Islet of Langerhans (tissue), 1 donor: ENCODE results near the gene BLOC1S4.
A peak's percentile ranks its signal among the peaks of the same experiment; 100 is the strongest.
"Not testable (repeated sequence)": the region's sequence is repeated elsewhere in the genome, so short reads cannot be mapped to it uniquely, and the experiment has no call there.

Experiments
- FAIRE-seq: peaks from one replicate; lab custom pipeline; 2011; peaks lifted over from hg19 to GRCh38; lab: Jason Lieb, UNC

Gene BLOC1S4

GRCh38 chr4:6716018-6716911 is at the start of gene BLOC1S4:
TSS of gene BLOC1S4 (plus strand) at chr4:6716174. CDS start at chr4:6716210, 36 bp downstream.
- FAIRE-seq, result no peak

GRCh38 chr4:6668391-6668790 is 47.6 kb upstream of the BLOC1S4 start:
- FAIRE-seq, result no peak

GRCh38 chr4:6671648-6672047 is 44.3 kb upstream of the BLOC1S4 start:
- FAIRE-seq, result no peak

- no peak for FAIRE-seq
Observed at GRCh38 chr4:6672131-6672530, 43.8 kb upstream of the BLOC1S4 start.

GRCh38 chr4:6672541-6673190 is 43.3 kb upstream of the BLOC1S4 start:
- not testable (repeated sequence) for FAIRE-seq

- FAIRE-seq, result not testable (repeated sequence)
Observed at GRCh38 chr4:6673191-6673659, 42.7 kb upstream of the BLOC1S4 start.

GRCh38 chr4:6673660-6674499 is 42.1 kb upstream of the BLOC1S4 start:
- peak; percentile 30 for FAIRE-seq

GRCh38 chr4:6674500-6675149 is 41.3 kb upstream of the BLOC1S4 start:
- FAIRE-seq, result peak; percentile 91

GRCh38 chr4:6676722-6677558 is 39.0 kb upstream of the BLOC1S4 start:
- no peak for FAIRE-seq

- FAIRE-seq, result no peak
Observed at GRCh38 chr4:6680372-6681034, 35.5 kb upstream of the BLOC1S4 start.

- FAIRE-seq, result no peak
Observed at GRCh38 chr4:6681191-6681590, 34.8 kb upstream of the BLOC1S4 start.

- FAIRE-seq, result no peak
Observed at GRCh38 chr4:6682862-6683590, 32.9 kb upstream of the BLOC1S4 start.

- no peak for FAIRE-seq
Observed at GRCh38 chr4:6684656-6685055, 31.3 kb upstream of the BLOC1S4 start.

- FAIRE-seq, result no peak
Observed at GRCh38 chr4:6686104-6686787, 29.7 kb upstream of the BLOC1S4 start.

GRCh38 chr4:6687947-6688878 is 27.8 kb upstream of the BLOC1S4 start:
- FAIRE-seq, result no peak

GRCh38 chr4:6688879-6689505 is 27.0 kb upstream of the BLOC1S4 start:
- no peak for FAIRE-seq

- no peak for FAIRE-seq
Observed at GRCh38 chr4:6689506-6689960, 26.4 kb upstream of the BLOC1S4 start.
